GM23248 (cell line): ENCODE data around the gene ABHD2. TPM values are rescaled to one million over a fixed set of nuclear protein-coding genes. Genes with fewer than 3 reads are reported as not detected.
"Not testable (repeated sequence)": the region's sequence is repeated elsewhere in the genome, so short reads cannot be mapped to it uniquely, and the experiment has no call there.

Experiments
- DNase-seq: peaks from one replicate; pipeline ENCODE4 v3.0.0-alpha.2; 2015
- H2AFZ ChIP-seq: fragments of 200-600 bp; sonication (generic); 2 replicates; pipeline ENCODE4 v1.6.1; 2016; ENCODE audit warnings: antibody characterized with exemption
- H3F3A ChIP-seq: fragments of 200-600 bp; sonication (generic); 2 replicates; pipeline ENCODE4 v1.6.1; 2016; ENCODE audit warnings: mild to moderate bottlenecking, antibody characterized with exemption, mixed run types; ENCODE audit not compliant: insufficient read depth
- H3K27ac ChIP-seq: fragments of 200-600 bp; sonication (generic); 2 replicates; pipeline ENCODE4 v1.5.1; 2016; ENCODE audit warnings: mild to moderate bottlenecking
- H3K27me3 ChIP-seq: fragments of 200-600 bp; sonication (generic); replicated peaks from 2 replicates; pipeline ENCODE4 v1.6.1; 2016; ENCODE audit warnings: mild to moderate bottlenecking; ENCODE audit not compliant: insufficient read depth
- H3K36me3 ChIP-seq: fragments of 200-600 bp; sonication (generic); 2 replicates; pipeline ENCODE4 v1.6.1; 2016; ENCODE audit warnings: low read depth, mild to moderate bottlenecking
- H3K4me1 ChIP-seq: fragments of 200-600 bp; sonication (generic); 2 replicates; pipeline ENCODE4 v1.6.1; 2016; ENCODE audit warnings: mild to moderate bottlenecking; ENCODE audit not compliant: insufficient read depth
- H3K4me2 ChIP-seq: fragments of 200-600 bp; sonication (generic); one replicate; pipeline ENCODE4 v1.6.1; 2016; ENCODE audit warnings: mild to moderate bottlenecking; ENCODE audit not compliant: unreplicated experiment
- H3K4me3 ChIP-seq: fragments of 200-600 bp; sonication (generic); 2 replicates; pipeline ENCODE4 v1.5.1; 2016; ENCODE audit warnings: mild to moderate bottlenecking
- H3K79me2 ChIP-seq: fragments of 200-600 bp; sonication (generic); 2 replicates; pipeline ENCODE4 v1.6.1; 2016; ENCODE audit warnings: mild to moderate bottlenecking; ENCODE audit not compliant: insufficient read depth
- H3K9ac ChIP-seq: fragments of 200-600 bp; sonication (generic); 2 replicates; pipeline ENCODE4 v1.6.1; 2016; ENCODE audit warnings: mild to moderate bottlenecking
- H3K9me2 ChIP-seq: fragments of 200-600 bp; sonication (generic); 2 replicates; pipeline ENCODE4 v1.6.1; 2016; ENCODE audit warnings: mixed run types, mild to moderate bottlenecking, moderate library complexity; ENCODE audit not compliant: insufficient read depth
- H3K9me3 ChIP-seq: fragments of 200-600 bp; sonication (generic); one replicate; pipeline ENCODE4 v1.6.1; 2017; ENCODE audit warnings: low read depth
- H4K20me1 ChIP-seq: fragments of 200-600 bp; sonication (generic); 2 replicates; pipeline ENCODE4 v1.6.0; 2016; ENCODE audit not compliant: insufficient read depth
- EZH2 ChIP-seq: fragments of 200-600 bp; sonication (generic); IDR thresholded peaks from 2 replicates; pipeline ENCODE4 v1.6.1; 2018; ENCODE audit warnings: antibody characterized with exemption, mild to moderate bottlenecking; ENCODE audit not compliant: insufficient read depth, poor library complexity, severe bottlenecking
- EZH2phosphoT487 ChIP-seq: fragments of 200-600 bp; sonication (generic); IDR thresholded peaks from 2 replicates; pipeline ENCODE4 v1.6.1; 2018; ENCODE audit warnings: antibody characterized with exemption, moderate library complexity, mild to moderate bottlenecking, low read depth; ENCODE audit not compliant: insufficient read depth
- WGBS, 2 experiments: methylation state at CpG; one replicate each; pipeline ENCODE4 v1.1.6; 2015 to 2017; ENCODE audit warnings: low lambda C conversion rate in 2 of 2, low coverage in 1 of 2; ENCODE audit errors: missing lambda C conversion rate in 2 of 2; 5-methylcytosine and 5-hydroxymethylcytosine counted together
- in situ Hi-C: fragments of 300-500 bp; cut with MboI; formaldehyde crosslinking; loops from 2 replicates; pipeline ENCODE4 v1.15.0; 2020
- polyA plus RNA-seq: library from polyadenylated mRNA; unstranded; fragments of >200 nt; fragmentation: Nextera tagmentation; extraction: Ambion mirVana; gene quantifications from 2 replicates; pipeline ENCODE4 v1.2.1, GENCODE V29; 2016
- total RNA-seq: library from RNA; depleted of rRNA; stranded (reverse); fragments of >200 nt; shearing (Covaris generic); gene quantifications from 2 replicates; pipeline ENCODE4 v1.2.3, GENCODE V29; 2014

ABHD2 gene
- total and polyA plus RNA-seq, 2 experiments from 2014 or later: 17.6 to 24.2 TPM

GRCh38 chr15:89131731-89132130, 43.5 kb downstream of the ABHD2 start:
- no peak overlapping the region for H3K4me2 ChIP-seq
- H3K4me1 ChIP-seq: no peaks in the 10 kb centered on the region
- no peak overlapping the region for H2AFZ ChIP-seq
- TF ChIP-seq EZH2phosphoT487: no peak
- no peak for TF ChIP-seq EZH2
- H3K4me3 ChIP-seq: no peak overlapping the region
- H3K36me3 ChIP-seq: no peaks in the 10 kb centered on the region
- DNase-seq: no peak
- no peaks in the 10 kb centered on the region for H3K9me3 ChIP-seq
- no peak overlapping the region for H3K9ac ChIP-seq
- 93% methylated on average over 3 of the region's 3 CpGs for whole genome bisulfite sequencing, 2 experiments
- H3K9me2 ChIP-seq: no peaks in the 10 kb centered on the region
- no peaks in the 10 kb centered on the region for H3F3A ChIP-seq
- no peaks in the 10 kb centered on the region for H4K20me1 ChIP-seq
- H3K27me3 ChIP-seq: no peaks in the 10 kb centered on the region
- no peaks in the 10 kb centered on the region for H3K79me2 ChIP-seq
- no peak overlapping the region for H3K27ac ChIP-seq
- in situ Hi-C loops: no loop called here

GRCh38 chr15:89132611-89133507, 44.6 kb downstream of the ABHD2 start:
- no peaks in the 10 kb centered on the region for H4K20me1 ChIP-seq
- no peak overlapping the region for H2AFZ ChIP-seq
- H3K4me2 ChIP-seq: no peak overlapping the region
- H3K27ac ChIP-seq: no peak overlapping the region
- H3K9ac ChIP-seq: no peak overlapping the region
- no peaks in the 10 kb centered on the region for H3K79me2 ChIP-seq
- WGBS, 2 experiments: 92 to 93% methylated on average over 9 of the region's 9 CpGs
- in situ Hi-C loops: no loop called here
- TF ChIP-seq EZH2: no peak
- no peak for TF ChIP-seq EZH2phosphoT487
- H3F3A ChIP-seq: 0 out of 2 replicates have a peak, but pooled peaks cover 7% of the 10 kb centered on the region
- H3K4me3 ChIP-seq: no peak overlapping the region
- peaks cover 10% of the 10 kb centered on the region for H3K4me1 ChIP-seq
- no peaks in the 10 kb centered on the region for H3K9me2 ChIP-seq
- no peak for DNase-seq
- H3K36me3 ChIP-seq: no peaks in the 10 kb centered on the region
- no peaks in the 10 kb centered on the region for H3K9me3 ChIP-seq
- no peaks in the 10 kb centered on the region for H3K27me3 ChIP-seq

- H3K27me3 ChIP-seq: not testable (repeated sequence)
These were observed 47.3 kb downstream of the ABHD2 start for GRCh38 chr15:89135387-89136077.

GRCh38 chr15:89136078-89136806, 48.0 kb downstream of the ABHD2 start:
- no peaks in the 10 kb centered on the region for H3K9me2 ChIP-seq
- 90 to 93% methylated on average over 12 of the region's 12 CpGs for WGBS, 2 experiments
- H3F3A ChIP-seq: 0 out of 2 replicates have a peak, but pooled peaks cover 13% of the 10 kb centered on the region
- H2AFZ ChIP-seq: no peak overlapping the region
- TF ChIP-seq EZH2phosphoT487: no peak
- no peak for TF ChIP-seq EZH2
- no peak for DNase-seq
- H3K9ac ChIP-seq: no peak overlapping the region
- in situ Hi-C loops: no loop called here
- no peaks in the 10 kb centered on the region for H3K27me3 ChIP-seq
- peaks cover 17% of the 10 kb centered on the region for H3K4me1 ChIP-seq
- H3K27ac ChIP-seq: no peak overlapping the region
- H3K79me2 ChIP-seq: no peaks in the 10 kb centered on the region
- H4K20me1 ChIP-seq: no peaks in the 10 kb centered on the region
- no peaks in the 10 kb centered on the region for H3K9me3 ChIP-seq
- no peak overlapping the region for H3K4me2 ChIP-seq
- no peak overlapping the region for H3K4me3 ChIP-seq
- H3K36me3 ChIP-seq: no peaks in the 10 kb centered on the region

More at GRCh38 chr15:89135387-89136077, 47.3 kb downstream of the ABHD2 start:
- Histone ChIP-seq H3F3A (0 out of 2 replicates have a peak, but pooled peaks cover 13% of the 10 kb centered on the region), H3K4me1 (peaks cover 17% of the 10 kb centered on the region)
- H3K36me3 ChIP-seq, H2AFZ ChIP-seq, in situ Hi-C loops, H3K27ac ChIP-seq, DNase-seq, H3K4me3 ChIP-seq, H3K79me2 ChIP-seq, H3K9ac ChIP-seq, H3K9me3 ChIP-seq, H4K20me1 ChIP-seq, H3K9me2 ChIP-seq, H3K4me2 ChIP-seq: not testable (repeated sequence)
- 95 to 99% methylated on average over 9 to 10 of the region's 10 CpGs for WGBS, 2 experiments
